LNCaP clone FGC (cell line): ENCODE measurements around the gene ATP5F1E.

Source experiments
- DNase-seq: peaks from one replicate; pipeline ENCODE4 v3.0.0-alpha.2; 2011; ENCODE audit warnings: low read depth
- H3K4me3 ChIP-seq: 2 replicates; pipeline ENCODE4 v1.5.1; 2011; ENCODE audit warnings: mild to moderate bottlenecking, low read depth, low read length, control low read depth
- TF ChIP-seq, protein P1 (sequence below): IDR thresholded peaks from 2 replicates; pipeline ENCODE4 v1.5.1; 2012; ENCODE audit warnings: mild to moderate bottlenecking; ENCODE audit not compliant: control insufficient read depth, insufficient read depth; ENCODE audit errors: extremely low read depth

Gene ATP5F1E

DNA sequence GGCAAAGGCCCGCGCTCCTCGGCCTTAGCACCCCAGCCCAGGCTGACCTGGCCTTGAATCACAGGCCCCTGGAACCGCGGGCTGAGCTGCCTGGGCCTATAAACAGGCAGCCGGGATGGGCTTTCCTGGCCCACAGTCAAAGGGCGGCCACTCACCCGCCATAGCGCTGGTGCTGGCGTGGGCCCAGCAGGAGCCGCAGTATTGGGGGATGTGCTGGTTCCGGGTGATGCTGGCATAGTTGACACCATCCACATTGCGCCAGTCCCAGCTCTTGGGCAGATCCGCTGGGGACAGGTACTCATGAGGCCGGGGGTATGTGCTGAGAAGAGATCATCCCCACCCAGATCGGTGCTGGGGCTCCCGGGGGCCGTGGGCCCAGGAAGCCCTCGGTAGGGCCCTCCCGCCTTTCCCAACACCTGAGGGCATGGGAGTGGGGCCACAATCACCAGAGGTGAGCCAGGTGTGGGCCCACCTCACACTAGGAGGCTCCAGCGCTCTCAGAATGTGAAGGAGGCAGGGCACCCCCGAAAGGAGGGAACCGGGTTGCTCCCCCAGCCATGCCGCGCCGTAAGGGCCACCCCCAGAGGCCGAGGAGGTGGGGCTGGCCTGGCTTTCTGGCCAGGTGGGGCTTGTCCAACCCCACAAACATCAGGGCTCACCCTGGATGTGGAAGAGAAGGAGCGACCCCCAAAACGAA is 25.8 kb downstream of the ATP5F1E start:
- H3K4me3 ChIP-seq, result peak overlapping the region; percentile 81
- TF ChIP-seq, protein P1, sequence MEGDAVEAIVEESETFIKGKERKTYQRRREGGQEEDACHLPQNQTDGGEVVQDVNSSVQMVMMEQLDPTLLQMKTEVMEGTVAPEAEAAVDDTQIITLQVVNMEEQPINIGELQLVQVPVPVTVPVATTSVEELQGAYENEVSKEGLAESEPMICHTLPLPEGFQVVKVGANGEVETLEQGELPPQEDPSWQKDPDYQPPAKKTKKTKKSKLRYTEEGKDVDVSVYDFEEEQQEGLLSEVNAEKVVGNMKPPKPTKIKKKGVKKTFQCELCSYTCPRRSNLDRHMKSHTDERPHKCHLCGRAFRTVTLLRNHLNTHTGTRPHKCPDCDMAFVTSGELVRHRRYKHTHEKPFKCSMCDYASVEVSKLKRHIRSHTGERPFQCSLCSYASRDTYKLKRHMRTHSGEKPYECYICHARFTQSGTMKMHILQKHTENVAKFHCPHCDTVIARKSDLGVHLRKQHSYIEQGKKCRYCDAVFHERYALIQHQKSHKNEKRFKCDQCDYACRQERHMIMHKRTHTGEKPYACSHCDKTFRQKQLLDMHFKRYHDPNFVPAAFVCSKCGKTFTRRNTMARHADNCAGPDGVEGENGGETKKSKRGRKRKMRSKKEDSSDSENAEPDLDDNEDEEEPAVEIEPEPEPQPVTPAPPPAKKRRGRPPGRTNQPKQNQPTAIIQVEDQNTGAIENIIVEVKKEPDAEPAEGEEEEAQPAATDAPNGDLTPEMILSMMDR, result no peak
- no peak for DNase-seq

DNA sequence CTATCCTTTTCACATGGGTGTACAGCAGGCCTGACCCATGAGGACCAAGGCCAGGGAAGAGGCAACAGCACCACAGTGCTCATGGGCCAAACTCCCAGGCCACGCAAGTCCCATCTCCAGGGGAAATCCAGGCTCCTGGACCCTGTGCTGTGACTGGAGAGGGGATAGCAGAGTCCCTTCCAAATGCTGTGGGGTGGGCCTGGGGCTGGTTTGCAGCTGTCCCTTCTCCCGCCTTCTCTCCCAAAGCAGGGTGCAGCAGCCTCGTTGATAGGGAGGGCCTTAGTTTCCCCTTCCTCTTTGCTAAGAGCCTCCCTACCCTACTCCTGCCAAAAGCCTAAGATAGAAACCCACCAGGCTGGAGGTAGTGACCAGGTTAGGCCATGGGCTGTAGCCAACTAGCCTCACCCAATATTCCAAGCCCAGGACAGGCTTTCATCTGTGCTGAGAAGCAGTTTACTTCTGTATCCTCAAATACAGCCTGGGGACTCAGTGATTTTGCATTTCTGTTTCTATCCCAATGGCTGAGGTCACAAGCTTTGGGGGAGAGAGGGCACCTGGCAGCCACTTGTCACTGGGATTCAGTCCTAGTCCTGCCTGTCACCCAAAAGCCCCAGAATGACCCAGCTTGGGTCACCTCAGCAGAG is 26.5 kb downstream of the ATP5F1E start:
- no peak for DNase-seq
- peak overlapping the region; percentile 81 for H3K4me3 ChIP-seq
- TF ChIP-seq, protein P1, result no peak

DNA sequence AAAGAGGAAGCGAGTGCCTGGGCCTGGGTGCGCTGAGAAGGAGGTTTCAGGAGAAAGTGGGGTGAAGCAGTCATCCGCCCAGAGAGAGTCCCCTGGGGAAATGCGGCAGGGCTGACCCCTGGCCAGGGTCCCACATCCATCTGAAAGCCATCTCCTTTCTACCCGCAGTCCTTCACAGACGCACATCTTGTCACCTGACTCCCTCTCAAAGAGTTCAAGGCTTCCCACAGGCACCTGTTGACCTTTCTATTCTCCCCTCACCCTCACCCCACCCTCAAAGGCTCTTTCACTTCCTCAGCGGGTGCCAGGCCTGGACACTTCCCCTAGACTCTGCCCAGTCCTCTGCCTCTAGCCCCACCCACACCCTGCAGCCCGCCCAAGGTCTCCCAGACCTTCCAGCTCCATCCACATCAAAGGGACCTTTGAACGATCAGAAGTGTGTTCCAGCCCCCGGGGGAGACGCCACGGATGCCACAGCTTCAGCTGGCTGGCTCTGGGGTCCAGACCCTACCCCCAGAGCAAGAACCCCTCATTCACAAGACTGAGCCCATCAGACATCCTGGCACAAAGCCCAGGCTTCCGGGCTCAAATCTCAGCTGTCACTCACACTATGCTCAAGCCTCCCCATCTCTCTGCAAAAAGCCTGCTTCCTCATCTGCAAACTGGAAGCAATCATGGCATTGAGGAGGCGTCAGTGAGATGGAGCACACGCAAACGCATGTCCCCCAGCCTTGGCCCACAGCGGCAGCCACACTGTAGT is 27.2 kb downstream of the ATP5F1E start:
- H3K4me3 ChIP-seq, result no peak overlapping the region
- TF ChIP-seq, protein P1, result no peak
- no peak for DNase-seq

DNA sequence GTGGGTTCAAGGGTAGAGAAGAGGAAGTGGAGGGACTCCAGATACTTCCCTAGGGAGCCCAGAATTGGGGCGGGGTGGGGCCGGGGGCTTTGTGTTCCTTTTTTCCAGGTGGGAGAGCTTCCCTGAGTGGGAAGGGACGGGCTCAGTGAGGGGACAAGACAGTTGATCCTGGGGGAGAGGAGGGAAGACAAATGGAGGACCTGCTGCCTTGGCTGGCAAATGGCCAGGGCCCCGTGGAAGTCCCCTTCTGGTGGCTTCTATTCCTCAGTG is 27.7 kb downstream of the ATP5F1E start:
- DNase-seq, result no peak
- no peak overlapping the region for H3K4me3 ChIP-seq
- TF ChIP-seq, protein P1, result no peak

DNA sequence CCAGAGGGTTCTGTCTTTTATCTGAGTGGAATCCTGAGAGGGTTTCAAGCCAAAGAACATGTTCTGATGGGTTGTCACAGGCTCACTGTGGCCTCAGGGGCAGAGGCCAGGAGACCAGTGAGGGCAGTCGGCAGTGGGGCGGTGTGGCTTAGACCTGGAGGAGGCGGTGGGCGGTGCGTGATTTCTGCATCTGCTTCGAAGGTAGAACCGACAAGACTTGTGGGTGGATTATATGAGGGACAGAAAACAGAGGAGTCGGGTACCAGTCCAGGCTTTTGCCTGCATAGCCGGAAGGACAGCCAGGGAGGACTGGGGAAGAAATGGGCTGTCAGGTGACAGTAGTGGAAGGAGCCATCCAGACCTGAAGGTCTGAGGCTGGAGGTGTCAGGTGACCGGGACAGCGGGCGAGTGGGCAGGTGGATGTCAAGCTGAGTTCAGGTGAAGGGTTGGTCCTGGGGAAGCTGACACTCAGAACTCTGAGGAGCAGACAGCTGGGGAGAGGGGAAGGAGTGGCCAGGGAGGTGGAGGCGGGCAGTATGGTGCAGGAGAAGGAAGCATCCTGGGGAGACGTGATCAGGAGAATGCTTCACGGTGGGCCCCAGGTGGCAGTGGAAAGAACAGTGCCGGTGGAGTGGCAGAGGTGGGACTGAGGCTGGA is 28.2 kb downstream of the ATP5F1E start:
- TF ChIP-seq, protein P1, result no peak
- H3K4me3 ChIP-seq, result no peak overlapping the region

DNA sequence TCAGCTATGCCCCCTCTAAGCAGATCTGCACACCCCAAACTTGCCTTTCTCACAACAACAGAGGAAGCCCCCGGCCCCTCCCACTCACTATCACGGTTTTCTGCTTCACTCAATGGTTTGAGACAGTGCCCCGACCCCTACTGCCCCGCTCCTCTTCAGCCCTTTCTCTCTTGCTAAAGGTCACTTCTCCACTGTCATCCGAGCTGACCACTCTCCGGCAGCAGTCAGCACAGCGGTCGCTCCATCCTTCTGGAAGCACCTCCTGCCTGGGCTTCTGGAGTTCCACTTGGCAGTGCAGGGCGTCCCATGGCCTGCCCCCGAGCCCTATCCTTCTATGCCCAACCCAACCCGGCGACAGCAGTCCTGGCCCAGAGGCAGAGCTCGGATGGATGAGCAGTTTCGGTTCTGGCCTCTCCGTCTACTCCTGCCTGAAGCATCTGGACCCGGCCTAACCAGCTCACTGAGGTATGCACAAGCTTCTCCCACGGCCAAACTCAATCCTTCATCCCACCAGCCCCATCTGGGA is 29.2 kb downstream of the ATP5F1E start:
- no peak for DNase-seq
- H3K4me3 ChIP-seq, result no peak overlapping the region
- TF ChIP-seq, protein P1, result no peak

More for the DNA sequence above, 28.2 kb downstream of the ATP5F1E start:
- DNase-seq, result no peak
